Ascending aorta (tissue), 2 donors: ENCODE results near the gene LRPAP1. TPM values are rescaled to one million over a fixed set of nuclear protein-coding genes. Genes with fewer than 3 reads are reported as not detected.
A peak's percentile ranks its signal among the peaks of the same experiment; 100 is the strongest.
"Not testable (repeated sequence)": the region's sequence is repeated elsewhere in the genome, so short reads cannot be mapped to it uniquely, and the experiment has no call there.

Source experiments
- DNase-seq, 2 donors: peaks; one replicate each; pipeline ENCODE4 v3.0.0-alpha.2; 2019; ENCODE audit warnings: low spot score in 2 of 2
- H3K27ac ChIP-seq, 2 donors: fragments of 200-600 bp; sonication (generic); one replicate each; pipeline ENCODE4 v1.5.1; 2016 to 2017; ENCODE audit warnings: mild to moderate bottlenecking in 1 of 2
- H3K27me3 ChIP-seq: fragments of 200-600 bp; sonication (generic); one replicate; pipeline ENCODE4 v1.5.1; 2017
- H3K36me3 ChIP-seq, 2 donors: fragments of 200-600 bp; sonication (generic); one replicate each; pipeline ENCODE4 v1.5.1; 2016
- H3K4me1 ChIP-seq, 2 donors: fragments of 200-600 bp; sonication (generic); one replicate each; pipeline ENCODE4 v1.5.1; 2016 to 2017; ENCODE audit warnings: mild to moderate bottlenecking in 1 of 2
- H3K4me3 ChIP-seq, 2 donors: fragments of 200-600 bp; sonication (generic); one replicate each; pipeline ENCODE4 v1.5.1; 2016 to 2017; ENCODE audit warnings: mild to moderate bottlenecking in 1 of 2
- H3K9me3 ChIP-seq, 2 donors: fragments of 200-600 bp; sonication (generic); one replicate each; pipeline ENCODE4 v1.5.1; 2016
- intact Hi-C: fragments of 100-400 bp; cut with DNase I; formaldehyde crosslinking; loops from one replicate; pipeline ENCODE4 v1.15.1; 2023
- total RNA-seq: library from RNA; depleted of rRNA; stranded (reverse); fragments of >200 nt; gene quantifications from one replicate; pipeline ENCODE4 v1.1.0, GENCODE V29; 2016
- TF ChIP-seq, protein P1 (sequence below), 3 experiments: fragments of 200-600 bp in 2 of 3; fragments of 450-650 bp in 1 of 3; sonication (generic) in 2 of 3; IDR thresholded peaks; one replicate each; pipeline ENCODE4 v1.5.1; 2016 to 2019; ENCODE audit warnings: antibody characterized with exemption in 3 of 3, mild to moderate bottlenecking in 1 of 3, moderate library complexity in 1 of 3

LRPAP1 gene
- total RNA-seq, 1 donor from 2014 or later, result 172 TPM

DNA sequence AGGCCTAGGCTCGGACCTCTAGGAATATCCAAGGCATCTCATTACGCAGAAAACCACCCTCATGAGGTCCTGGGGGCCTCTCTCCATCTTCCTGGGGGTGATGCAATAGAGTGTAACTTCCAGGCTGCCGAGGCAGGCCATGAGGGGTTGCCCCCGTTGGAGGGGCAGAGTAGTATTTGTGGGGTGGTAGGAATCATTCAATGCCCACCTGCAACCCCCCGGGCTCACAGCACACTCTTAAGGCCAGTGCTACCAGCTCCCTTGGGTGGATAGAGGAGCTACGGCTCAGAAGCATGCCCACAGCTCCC, 17.4 kb upstream of the LRPAP1 start:
- H3K9me3 ChIP-seq, H3K36me3 ChIP-seq, H3K27me3 ChIP-seq, H3K4me3 ChIP-seq, H3K27ac ChIP-seq, H3K4me1 ChIP-seq, intact Hi-C loops, DNase-seq: not testable (repeated sequence)

GRCh38 chr4:3548991-3549693, 16.9 kb upstream of the LRPAP1 start:
- H3K27me3 ChIP-seq, H3K27ac ChIP-seq, H3K4me3 ChIP-seq, H3K9me3 ChIP-seq, H3K36me3 ChIP-seq, intact Hi-C loops, H3K4me1 ChIP-seq: not testable (repeated sequence)
- peak in 1 of 2 donors; percentile 27 for DNase-seq

DNA sequence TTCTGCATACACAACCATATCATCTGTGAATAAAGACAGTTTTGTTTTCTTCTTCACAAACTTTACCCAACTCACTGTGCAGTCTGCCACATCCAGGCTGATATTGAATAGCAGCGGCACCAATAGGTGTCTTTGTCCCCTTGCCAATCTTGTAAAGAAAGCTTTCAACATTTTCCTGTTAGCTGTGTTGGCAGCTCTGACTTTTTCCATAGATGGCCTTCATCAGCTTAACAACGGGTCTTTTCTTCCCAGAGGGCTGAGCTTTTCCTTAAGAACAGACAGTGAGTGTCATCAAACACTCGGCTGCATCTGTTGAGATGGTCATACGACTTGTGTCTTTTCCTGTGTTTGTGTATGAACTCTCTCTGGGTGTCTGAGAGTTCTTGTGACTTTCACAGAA, 14.5 kb upstream of the LRPAP1 start:
- DNase-seq, result peak in 1 of 2 donors; percentile 9
- H3K4me3 ChIP-seq, H3K4me1 ChIP-seq, intact Hi-C loops, H3K9me3 ChIP-seq, H3K27ac ChIP-seq, H3K27me3 ChIP-seq, H3K36me3 ChIP-seq: not testable (repeated sequence)

DNA sequence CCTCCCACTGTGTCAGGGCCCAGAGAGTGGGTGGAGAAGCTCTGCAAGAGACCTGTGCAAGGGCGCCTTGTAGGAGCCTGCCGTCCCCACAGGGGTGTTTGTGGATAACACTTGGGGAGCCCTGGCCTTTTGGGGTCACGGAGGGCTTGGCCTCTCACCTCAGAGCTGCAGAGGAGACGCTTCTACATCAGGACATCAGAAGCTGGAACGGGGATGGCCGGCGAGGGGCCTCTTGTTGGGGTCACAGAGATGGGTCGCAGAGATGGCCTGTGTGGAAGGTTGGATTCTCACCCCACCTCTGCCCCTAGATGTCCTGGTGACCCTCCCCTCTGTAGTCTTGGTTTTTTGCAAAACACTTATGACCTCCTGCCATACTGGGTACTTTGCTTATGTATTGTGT, 13.1 kb upstream of the LRPAP1 start:
- H3K9me3 ChIP-seq, H3K4me3 ChIP-seq, H3K27ac ChIP-seq, H3K4me1 ChIP-seq, H3K36me3 ChIP-seq, H3K27me3 ChIP-seq, intact Hi-C loops: not testable (repeated sequence)
- DNase-seq, result peak in 1 of 2 donors; percentile 34

DNA sequence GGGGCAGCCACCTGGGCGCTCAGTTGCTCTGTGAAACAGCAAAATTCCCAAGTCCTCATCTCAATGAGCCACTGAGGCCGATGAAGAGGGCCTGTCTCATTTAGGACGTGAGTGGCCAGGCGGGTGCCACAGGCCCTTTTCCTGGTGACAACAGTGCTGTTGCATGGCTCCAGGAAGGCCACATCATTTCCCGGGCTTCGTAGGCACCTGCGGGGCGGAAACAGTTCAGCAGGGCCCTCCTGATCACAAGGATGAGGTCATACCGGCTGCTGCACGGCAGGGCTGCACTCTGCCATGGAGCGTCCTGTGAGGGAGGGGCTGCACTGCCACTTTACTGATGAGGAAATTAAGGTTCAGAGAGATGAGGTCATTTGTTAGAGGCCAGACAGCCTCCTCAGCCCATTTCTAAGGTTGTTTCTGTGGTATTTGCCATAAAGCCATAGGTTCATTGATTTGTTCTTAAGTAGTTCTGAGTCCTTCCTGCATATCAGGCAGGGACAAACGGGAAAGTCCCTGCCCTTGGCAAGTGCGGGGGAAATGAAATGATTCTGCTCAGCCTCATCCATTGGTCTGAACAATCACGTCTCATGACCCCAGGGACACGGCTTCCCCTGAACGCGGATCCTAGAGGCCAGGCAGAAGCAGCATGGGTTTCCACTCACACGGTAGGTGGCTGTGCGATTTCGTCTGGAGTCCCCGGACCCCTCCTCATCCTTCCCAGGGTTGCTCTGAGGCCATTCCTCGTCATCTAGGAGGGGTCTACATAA, 12.2 kb upstream of the LRPAP1 start:
- H3K27me3 ChIP-seq, H3K4me1 ChIP-seq, H3K27ac ChIP-seq, H3K36me3 ChIP-seq, H3K4me3 ChIP-seq, H3K9me3 ChIP-seq, intact Hi-C loops: not testable (repeated sequence)
- peak in 1 of 2 donors; percentile 54 for DNase-seq

GRCh38 chr4:3543415-3543814, 11.2 kb upstream of the LRPAP1 start:
- H3K4me1 ChIP-seq, H3K4me3 ChIP-seq, H3K27ac ChIP-seq, H3K27me3 ChIP-seq, DNase-seq, H3K9me3 ChIP-seq, H3K36me3 ChIP-seq, intact Hi-C loops: not testable (repeated sequence)

DNA sequence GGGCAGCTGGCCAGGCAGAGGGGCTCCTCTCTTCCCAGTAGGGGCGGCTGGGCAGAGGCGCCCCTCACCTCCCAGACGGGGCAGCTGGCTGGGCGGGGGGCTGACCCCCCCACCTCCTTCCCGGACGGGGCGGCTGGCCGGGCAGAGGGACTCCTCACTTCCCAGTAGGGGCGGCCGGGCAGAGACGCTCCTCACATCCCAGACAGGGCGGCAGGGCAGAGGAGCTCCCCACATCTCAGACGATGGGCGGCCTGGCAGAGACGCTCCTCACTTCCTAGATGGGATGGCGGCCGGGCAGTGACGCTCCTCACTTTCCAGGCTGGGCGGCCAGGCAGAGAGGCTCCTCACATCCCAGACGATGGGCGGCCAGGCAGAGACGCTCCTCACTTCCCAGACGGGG, 6.7 kb upstream of the LRPAP1 start:
- H3K4me3 ChIP-seq, H3K4me1 ChIP-seq, DNase-seq, H3K27ac ChIP-seq, H3K27me3 ChIP-seq, H3K9me3 ChIP-seq, intact Hi-C loops, H3K36me3 ChIP-seq: not testable (repeated sequence)

DNA sequence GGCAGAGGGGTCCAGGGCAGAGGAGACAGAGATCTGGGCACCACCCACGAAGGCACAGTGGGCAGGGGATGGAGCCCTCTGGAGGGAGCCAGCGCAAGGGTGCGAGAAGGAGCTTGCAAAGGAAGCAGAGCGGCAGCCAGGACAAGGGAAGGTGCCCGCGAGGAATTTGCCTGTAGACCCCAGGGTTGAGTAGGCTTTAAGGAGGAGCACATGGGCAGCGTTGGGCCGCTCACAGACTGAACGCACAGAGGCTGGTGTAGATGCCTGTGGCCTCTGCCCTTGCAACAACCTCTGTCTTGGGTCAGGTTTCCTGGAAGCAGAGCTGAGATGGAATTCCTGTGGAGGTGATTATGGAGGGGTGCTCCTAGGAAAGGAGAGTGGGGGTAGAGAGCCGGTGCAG, 3.6 kb upstream of the LRPAP1 start:
- intact Hi-C loops, H3K9me3 ChIP-seq, H3K4me3 ChIP-seq, H3K27me3 ChIP-seq, H3K36me3 ChIP-seq, H3K27ac ChIP-seq, DNase-seq: not testable (repeated sequence)
- peaks cover 0 to 13% of the 10 kb centered on the region in 2 donors for H3K4me1 ChIP-seq

GRCh38 chr4:3533423-3533820, 1.2 kb upstream of the LRPAP1 start:
- no peak for DNase-seq
- Histone ChIP-seq H3K4me1 (peaks cover 3 to 20% of the 10 kb centered on the region in 2 donors), H3K36me3 (peaks cover 4% of the 10 kb centered on the region in 2 donors), H3K9me3 (no peaks in the 10 kb centered on the region), H3K27ac (no peak overlapping the region), H3K4me3 (no peak overlapping the region), H3K27me3 (no peaks in the 10 kb centered on the region)
- intact Hi-C loops, result loop anchor here (2.0 kb wide), 2 partner anchors 231 to 241 kb away; partner anchors contain the start of gene RGS12
- TF ChIP-seq, protein P1, sequence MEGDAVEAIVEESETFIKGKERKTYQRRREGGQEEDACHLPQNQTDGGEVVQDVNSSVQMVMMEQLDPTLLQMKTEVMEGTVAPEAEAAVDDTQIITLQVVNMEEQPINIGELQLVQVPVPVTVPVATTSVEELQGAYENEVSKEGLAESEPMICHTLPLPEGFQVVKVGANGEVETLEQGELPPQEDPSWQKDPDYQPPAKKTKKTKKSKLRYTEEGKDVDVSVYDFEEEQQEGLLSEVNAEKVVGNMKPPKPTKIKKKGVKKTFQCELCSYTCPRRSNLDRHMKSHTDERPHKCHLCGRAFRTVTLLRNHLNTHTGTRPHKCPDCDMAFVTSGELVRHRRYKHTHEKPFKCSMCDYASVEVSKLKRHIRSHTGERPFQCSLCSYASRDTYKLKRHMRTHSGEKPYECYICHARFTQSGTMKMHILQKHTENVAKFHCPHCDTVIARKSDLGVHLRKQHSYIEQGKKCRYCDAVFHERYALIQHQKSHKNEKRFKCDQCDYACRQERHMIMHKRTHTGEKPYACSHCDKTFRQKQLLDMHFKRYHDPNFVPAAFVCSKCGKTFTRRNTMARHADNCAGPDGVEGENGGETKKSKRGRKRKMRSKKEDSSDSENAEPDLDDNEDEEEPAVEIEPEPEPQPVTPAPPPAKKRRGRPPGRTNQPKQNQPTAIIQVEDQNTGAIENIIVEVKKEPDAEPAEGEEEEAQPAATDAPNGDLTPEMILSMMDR (IDR thresholded peaks at IDR 0.05), result no peak
